Measurements from ENCODE around the gene ART1.
"Not testable (repeated sequence)": the region's sequence is repeated elsewhere in the genome, so short reads cannot be mapped to it uniquely, and the experiment has no call there.

ART1 gene

GRCh38 chr11:3641701-3642070 lies 3.2 kb upstream of the ART1 start, which contains the start of gene ART5:
Gene ART5, minus strand, starts transcription at chr11:3641992. Its CDS starts 130 bp downstream, at chr11:3641862.
- TF ChIP-seq, protein P1, sequence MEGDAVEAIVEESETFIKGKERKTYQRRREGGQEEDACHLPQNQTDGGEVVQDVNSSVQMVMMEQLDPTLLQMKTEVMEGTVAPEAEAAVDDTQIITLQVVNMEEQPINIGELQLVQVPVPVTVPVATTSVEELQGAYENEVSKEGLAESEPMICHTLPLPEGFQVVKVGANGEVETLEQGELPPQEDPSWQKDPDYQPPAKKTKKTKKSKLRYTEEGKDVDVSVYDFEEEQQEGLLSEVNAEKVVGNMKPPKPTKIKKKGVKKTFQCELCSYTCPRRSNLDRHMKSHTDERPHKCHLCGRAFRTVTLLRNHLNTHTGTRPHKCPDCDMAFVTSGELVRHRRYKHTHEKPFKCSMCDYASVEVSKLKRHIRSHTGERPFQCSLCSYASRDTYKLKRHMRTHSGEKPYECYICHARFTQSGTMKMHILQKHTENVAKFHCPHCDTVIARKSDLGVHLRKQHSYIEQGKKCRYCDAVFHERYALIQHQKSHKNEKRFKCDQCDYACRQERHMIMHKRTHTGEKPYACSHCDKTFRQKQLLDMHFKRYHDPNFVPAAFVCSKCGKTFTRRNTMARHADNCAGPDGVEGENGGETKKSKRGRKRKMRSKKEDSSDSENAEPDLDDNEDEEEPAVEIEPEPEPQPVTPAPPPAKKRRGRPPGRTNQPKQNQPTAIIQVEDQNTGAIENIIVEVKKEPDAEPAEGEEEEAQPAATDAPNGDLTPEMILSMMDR (IDR thresholded peaks at IDR 0.05; ENCODE audit: control insufficient read depth, extremely low read depth, insufficient read depth), result no peak
- H3K4me3 ChIP-seq (ENCODE audit: low read depth, low read length), result no peak within 1 kb of the TSS
- no peak for DNase-seq (ENCODE audit: low read depth)

- TF ChIP-seq, protein P1 (IDR thresholded peaks at IDR 0.05; ENCODE audit: control insufficient read depth, extremely low read depth, insufficient read depth), result no peak
- no peak for DNase-seq (ENCODE audit: low read depth)
- H3K4me3 ChIP-seq (ENCODE audit: low read depth, low read length), result no peak overlapping the region
Observed at GRCh38 chr11:3642071-3642951, 2.6 kb upstream of the ART1 start.

GRCh38 chr11:3643102-3643546 lies 1.8 kb upstream of the ART1 start:
- H3K4me3 ChIP-seq (ENCODE audit: low read depth, low read length); DNase-seq (ENCODE audit: low read depth): not testable (repeated sequence)

GRCh38 chr11:3645552-3645951 lies 624 bp downstream of the ART1 start:
- DNase-seq (ENCODE audit: low read depth), result no peak
- no peak overlapping the region for H3K4me3 ChIP-seq (ENCODE audit: low read depth, low read length)
- TF ChIP-seq, protein P1 (IDR thresholded peaks at IDR 0.05; ENCODE audit: control insufficient read depth, extremely low read depth, insufficient read depth), result no peak

DNA sequence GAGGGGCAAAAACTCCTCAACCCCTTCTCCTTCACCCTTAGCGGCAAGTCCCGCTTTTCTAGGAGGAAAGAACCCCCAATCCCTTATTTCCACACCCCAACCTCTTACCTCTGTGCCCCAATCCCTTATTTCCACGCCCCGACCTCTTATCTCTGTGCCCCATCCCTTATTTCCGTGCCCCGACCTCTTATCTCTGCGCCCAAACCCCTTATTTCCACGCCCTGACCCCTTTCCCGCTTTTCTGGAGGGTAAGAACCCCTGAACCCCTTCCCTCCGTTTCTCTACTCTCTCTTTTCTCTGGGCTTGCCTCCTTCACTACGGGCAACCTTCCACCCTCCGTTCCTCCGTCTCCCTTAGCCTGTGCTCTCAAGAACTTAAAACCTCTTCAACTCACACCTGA lies 3.9 kb downstream of the ART1 start:
- H3K4me3 ChIP-seq (ENCODE audit: low read depth, low read length), result not testable (repeated sequence)

DNA sequence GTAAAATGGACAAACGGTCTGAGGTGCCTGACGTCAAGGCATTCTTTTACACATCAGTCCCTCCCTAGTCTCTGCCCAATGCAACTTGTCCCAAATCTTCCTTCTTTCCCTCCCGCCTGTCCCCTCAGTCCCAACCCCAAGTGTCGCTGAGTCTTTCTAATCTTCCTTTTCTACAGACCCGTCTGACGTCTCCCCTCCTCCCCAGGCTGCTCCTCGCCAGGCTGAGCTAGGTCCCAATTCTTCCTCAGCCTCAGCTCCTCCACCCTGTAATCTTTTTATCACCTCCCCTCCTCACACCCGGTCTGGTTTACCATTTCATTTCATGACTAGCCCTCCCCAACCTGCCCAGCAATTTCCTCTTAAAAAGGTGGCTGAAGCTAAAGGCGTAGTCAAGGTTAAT lies 4.4 kb downstream of the ART1 start:
- DNase-seq (ENCODE audit: low read depth); H3K4me3 ChIP-seq (ENCODE audit: low read depth, low read length): not testable (repeated sequence)

More for the DNA sequence above, 3.9 kb downstream of the ART1 start:
- not testable (repeated sequence) for DNase-seq (ENCODE audit: low read depth)

GRCh38 chr11:3652514-3652913 lies 7.6 kb downstream of the ART1 start:
- not testable (repeated sequence) for DNase-seq (ENCODE audit: low read depth); H3K4me3 ChIP-seq (ENCODE audit: low read depth, low read length)

GRCh38 chr11:3655547-3655946 lies 10.6 kb downstream of the ART1 start:
- TF ChIP-seq, protein P1 (IDR thresholded peaks at IDR 0.05; ENCODE audit: control insufficient read depth, extremely low read depth, insufficient read depth), result no peak
- no peak overlapping the region for H3K4me3 ChIP-seq (ENCODE audit: low read depth, low read length)
- DNase-seq (ENCODE audit: low read depth), result no peak

- not testable (repeated sequence) for H3K4me3 ChIP-seq (ENCODE audit: low read depth, low read length); DNase-seq (ENCODE audit: low read depth)
Observed at GRCh38 chr11:3657331-3657730, 12.4 kb downstream of the ART1 start.

Data from LNCaP clone FGC (cell line).